Mucosa of stomach (tissue), 1 donor: ENCODE results near the gene LEKR1.

Experiments used
- H3K27me3 ChIP-seq: one replicate; pipeline ENCODE4 v1.7.0; 2013; ENCODE audit warnings: mild to moderate bottlenecking, low read length; ENCODE audit not compliant: control insufficient read depth, insufficient read depth
- H3K36me3 ChIP-seq: one replicate; pipeline ENCODE4 v1.7.0; 2013; ENCODE audit warnings: low read length; ENCODE audit not compliant: control insufficient read depth, insufficient read depth
- H3K4me1 ChIP-seq: one replicate; pipeline ENCODE4 v1.7.0; 2013; ENCODE audit warnings: mild to moderate bottlenecking, low read length; ENCODE audit not compliant: control insufficient read depth, insufficient read depth
- H3K4me3 ChIP-seq: one replicate; pipeline ENCODE4 v1.7.0; 2013; ENCODE audit warnings: low read length
- H3K9ac ChIP-seq: one replicate; pipeline ENCODE4 v1.7.0; 2013; ENCODE audit warnings: mild to moderate bottlenecking, low read length, moderate library complexity
- H3K9me3 ChIP-seq: one replicate; pipeline ENCODE4 v1.7.0; 2013; ENCODE audit warnings: mild to moderate bottlenecking, low read length, moderate library complexity; ENCODE audit not compliant: control insufficient read depth
- donor health status: Pancreatic carcinoma.

Gene LEKR1

DNA sequence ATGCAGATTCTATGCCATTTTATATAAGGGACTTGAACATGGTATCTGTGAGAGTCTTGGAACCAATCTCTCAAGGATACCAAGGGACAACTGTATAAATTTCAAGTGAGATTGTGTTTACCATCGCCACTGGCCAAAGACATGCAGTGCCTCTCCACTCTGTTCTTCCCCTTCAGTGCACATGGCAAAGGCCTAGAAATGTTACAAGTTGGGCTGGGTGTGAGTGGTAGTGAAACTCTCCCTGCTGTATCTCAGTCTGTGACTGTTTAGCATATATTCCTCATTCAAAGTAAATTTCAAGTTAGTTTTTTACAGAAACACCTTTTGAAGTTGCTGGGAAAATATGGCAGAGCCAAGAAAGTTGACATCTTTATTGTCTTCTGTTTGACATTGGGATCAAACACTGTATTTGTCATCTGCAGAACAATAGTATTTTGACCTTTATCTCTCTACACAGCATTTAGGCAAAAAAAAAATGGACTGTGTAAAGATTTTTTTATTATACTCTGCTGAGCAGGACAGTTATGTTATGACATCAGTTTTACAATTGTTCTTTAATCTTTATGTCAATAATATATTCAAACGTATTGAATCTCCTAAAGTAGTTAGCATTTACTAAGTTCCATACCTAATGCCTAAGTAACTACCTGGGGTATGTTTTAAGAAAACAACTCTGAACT, 232.4 kb downstream of the LEKR1 start:
- no peaks in the 10 kb centered on the region for H3K36me3 ChIP-seq
- H3K4me3 ChIP-seq: no peak overlapping the region
- H3K27me3 ChIP-seq: no peaks in the 10 kb centered on the region
- H3K4me1 ChIP-seq: no peaks in the 10 kb centered on the region
- no peaks in the 10 kb centered on the region for H3K9me3 ChIP-seq
- H3K9ac ChIP-seq: no peak overlapping the region

DNA sequence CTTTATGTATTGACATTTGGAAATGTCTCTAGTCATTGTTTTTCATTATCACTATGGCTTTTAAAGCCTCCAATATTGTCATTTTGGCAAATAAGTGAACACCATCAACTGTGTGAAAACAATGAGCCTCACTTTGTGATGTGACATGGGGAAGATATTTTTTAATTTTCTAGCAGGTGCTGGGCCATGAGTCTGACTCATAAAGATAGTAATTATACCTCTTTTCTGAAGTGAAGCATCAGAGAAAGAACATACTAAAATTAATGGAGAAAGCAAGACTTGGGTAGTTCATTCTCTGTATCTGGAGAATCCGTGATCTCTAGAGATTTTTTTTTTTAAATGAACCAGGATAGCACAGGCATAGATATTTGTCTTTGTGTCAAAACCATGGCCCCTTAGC, 233.0 kb downstream of the LEKR1 start:
- H3K9ac ChIP-seq: no peak overlapping the region
- no peaks in the 10 kb centered on the region for H3K9me3 ChIP-seq
- H3K4me3 ChIP-seq: no peak overlapping the region
- H3K36me3 ChIP-seq: no peaks in the 10 kb centered on the region
- no peaks in the 10 kb centered on the region for H3K27me3 ChIP-seq
- H3K4me1 ChIP-seq: peaks cover 2% of the 10 kb centered on the region

DNA sequence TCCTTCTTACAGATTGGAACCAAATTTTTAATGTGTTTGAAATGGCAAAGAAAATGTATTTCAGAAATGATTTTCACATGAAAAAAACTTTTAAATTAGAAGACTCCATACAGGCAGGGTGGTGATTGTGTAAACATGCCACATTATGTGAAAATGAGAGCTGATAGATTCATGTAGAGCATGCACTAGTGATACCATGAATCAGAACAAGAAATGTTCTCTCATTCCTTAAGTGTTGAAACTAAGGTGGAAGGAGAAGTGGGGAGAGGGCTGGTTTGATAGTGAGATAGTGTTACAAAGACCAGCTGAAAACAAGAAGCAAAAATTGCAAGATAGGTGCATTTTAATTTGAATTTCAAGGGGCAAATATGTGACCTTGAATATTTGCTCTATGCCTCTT, 233.5 kb downstream of the LEKR1 start:
- H3K27me3 ChIP-seq: no peaks in the 10 kb centered on the region
- no peak overlapping the region for H3K9ac ChIP-seq
- H3K4me1 ChIP-seq: peaks cover 5% of the 10 kb centered on the region
- H3K4me3 ChIP-seq: no peak overlapping the region
- H3K36me3 ChIP-seq: no peaks in the 10 kb centered on the region
- no peaks in the 10 kb centered on the region for H3K9me3 ChIP-seq

DNA sequence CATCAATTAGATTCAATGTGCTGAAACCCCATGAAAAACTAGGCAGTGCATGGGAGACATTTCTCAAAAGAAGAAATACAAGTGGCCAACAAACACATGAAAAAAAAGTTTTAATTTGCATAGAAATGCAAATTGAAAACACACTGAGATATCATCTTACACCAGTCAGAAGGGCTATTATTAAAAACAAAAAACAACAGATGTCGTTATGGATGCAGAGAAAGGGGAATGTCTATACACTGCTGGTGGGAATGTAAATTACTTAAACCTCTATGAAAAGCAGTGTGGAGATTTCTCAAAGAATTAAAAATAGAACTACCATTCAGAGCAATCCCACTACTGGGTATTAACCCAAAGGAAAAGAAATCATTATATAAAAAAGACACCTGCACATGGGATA, 235.1 kb downstream of the LEKR1 start:
- no peak overlapping the region for H3K4me3 ChIP-seq
- peaks cover 5% of the 10 kb centered on the region for H3K4me1 ChIP-seq
- no peaks in the 10 kb centered on the region for H3K27me3 ChIP-seq
- H3K9ac ChIP-seq: no peak overlapping the region
- H3K9me3 ChIP-seq: no peaks in the 10 kb centered on the region
- H3K36me3 ChIP-seq: no peaks in the 10 kb centered on the region

DNA sequence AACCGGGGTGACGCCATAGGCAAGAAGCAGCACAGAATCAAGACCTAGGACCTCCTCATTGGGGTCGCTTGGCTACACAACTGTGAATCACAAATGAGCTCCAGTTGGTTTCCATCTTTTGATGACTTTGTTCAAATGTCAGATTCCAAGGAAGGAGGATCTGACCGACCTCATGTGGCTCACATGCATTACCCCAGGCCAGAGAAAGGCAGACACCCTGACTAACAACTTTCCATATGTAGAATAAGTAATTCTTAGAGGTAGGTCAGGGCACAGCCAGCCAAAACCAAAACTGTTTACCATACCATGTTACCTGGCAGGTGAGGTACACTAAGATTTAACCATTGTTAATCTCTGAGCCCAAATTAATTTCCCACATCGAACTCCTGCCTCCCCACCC, 237.3 kb downstream of the LEKR1 start:
- H3K36me3 ChIP-seq: no peaks in the 10 kb centered on the region
- no peak overlapping the region for H3K4me3 ChIP-seq
- no peaks in the 10 kb centered on the region for H3K27me3 ChIP-seq
- H3K4me1 ChIP-seq: peaks cover 5% of the 10 kb centered on the region
- no peaks in the 10 kb centered on the region for H3K9me3 ChIP-seq
- H3K9ac ChIP-seq: no peak overlapping the region

DNA sequence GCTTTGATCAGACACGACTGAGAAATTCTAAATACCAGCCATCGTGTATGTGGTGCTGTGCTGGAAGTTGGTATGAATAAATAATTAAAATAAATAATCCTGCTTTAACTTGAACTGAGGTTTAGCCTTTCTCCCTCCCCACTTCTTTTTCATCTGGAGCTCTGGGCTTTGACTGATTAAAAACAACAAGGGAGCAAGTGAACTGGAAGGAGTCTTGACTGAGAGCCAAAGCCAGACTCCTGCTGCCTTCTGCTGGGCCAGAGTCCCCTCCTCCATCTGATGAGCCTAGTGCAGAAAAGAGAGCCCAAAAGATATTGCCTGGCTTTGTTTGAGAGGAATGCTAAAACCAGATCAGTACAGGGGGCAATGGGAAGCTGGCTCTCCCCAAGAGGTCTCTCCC, 237.8 kb downstream of the LEKR1 start:
- H3K4me1 ChIP-seq: peaks cover 5% of the 10 kb centered on the region
- H3K9me3 ChIP-seq: no peaks in the 10 kb centered on the region
- H3K27me3 ChIP-seq: no peaks in the 10 kb centered on the region
- H3K36me3 ChIP-seq: no peaks in the 10 kb centered on the region
- no peak overlapping the region for H3K4me3 ChIP-seq
- no peak overlapping the region for H3K9ac ChIP-seq

DNA sequence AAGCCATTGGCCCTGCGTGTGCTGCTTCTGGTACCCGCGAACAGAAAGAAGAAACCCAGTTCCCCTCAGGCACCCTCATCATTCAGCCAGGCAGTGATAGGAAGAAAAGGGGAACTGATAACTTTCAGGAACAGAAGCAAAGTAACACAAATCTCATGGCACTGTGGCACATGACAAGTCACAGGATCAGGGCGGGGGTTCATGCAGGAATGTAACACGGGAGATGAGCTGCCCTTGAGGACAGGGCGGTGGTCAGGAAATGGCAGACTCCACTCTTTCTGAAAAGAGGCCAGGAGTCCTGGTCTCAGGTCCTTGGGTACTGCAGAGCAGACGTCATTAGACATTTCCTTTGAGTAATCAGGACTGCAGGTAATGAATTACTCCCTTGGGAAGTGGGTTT, 238.2 kb downstream of the LEKR1 start:
- Histone ChIP-seq H3K4me3 (no peak overlapping the region), H3K36me3 (no peaks in the 10 kb centered on the region), H3K27me3 (no peaks in the 10 kb centered on the region), H3K4me1 (peaks cover 5% of the 10 kb centered on the region), H3K9ac (no peak overlapping the region), H3K9me3 (no peaks in the 10 kb centered on the region)

DNA sequence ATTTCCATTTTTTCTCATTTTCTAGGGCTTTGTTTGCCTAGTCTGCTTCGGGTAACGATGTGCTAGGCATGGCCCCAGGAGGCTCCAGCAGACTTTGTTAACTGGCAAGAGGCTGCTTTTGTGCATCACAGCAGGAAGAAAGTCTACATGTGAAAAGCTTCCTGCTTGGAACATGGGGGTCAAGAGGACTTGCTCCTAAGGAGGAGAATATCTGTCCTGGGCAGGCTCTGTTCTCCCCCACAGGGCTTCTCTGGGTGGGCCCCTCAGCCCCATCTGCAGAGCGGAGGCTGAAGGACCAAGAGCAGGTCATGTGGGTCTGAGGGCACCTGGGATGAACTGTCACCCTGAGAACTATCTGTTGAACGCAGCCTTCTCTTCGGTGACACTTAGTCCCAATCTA, 239.0 kb downstream of the LEKR1 start:
- H3K27me3 ChIP-seq: no peaks in the 10 kb centered on the region
- no peak overlapping the region for H3K4me3 ChIP-seq
- no peaks in the 10 kb centered on the region for H3K36me3 ChIP-seq
- peaks cover 5% of the 10 kb centered on the region for H3K4me1 ChIP-seq
- H3K9ac ChIP-seq: no peak overlapping the region
- no peaks in the 10 kb centered on the region for H3K9me3 ChIP-seq

DNA sequence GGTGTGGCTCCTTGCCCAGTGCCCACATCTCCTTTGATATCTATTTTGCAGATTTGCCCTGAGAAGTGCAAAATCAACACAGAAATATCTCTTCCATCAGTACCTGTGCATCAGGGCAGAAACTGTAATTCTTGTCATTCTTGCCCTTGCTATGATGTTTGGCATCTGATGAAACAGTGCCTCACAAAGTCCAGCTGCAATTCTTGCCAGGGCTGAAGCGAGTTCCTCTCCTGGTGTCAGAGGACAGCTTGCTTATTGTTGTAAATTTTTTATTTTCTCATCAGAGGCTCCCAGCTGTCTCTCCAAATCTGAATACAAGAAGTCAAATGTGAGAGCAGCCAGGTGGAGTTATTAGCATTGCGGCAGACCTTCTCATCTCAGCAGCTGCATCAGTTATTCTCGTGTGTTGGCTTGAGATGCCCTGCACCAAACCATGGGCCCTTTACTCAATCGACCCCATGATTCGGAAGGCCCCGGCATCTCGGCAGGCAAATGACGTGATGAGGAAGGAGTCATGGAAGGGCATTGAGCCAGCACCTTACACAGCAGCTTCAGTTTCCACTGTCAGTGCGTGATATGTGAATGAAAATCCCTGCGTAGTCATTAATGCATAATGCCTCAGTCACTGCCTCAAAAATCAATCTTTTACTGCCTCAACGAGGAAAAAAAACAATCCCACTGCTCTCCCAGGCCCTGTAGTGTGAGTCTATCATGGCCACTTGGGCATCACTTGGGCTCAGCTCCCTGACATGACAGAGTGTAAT, 240.4 kb downstream of the LEKR1 start:
- no peaks in the 10 kb centered on the region for H3K27me3 ChIP-seq
- no peaks in the 10 kb centered on the region for H3K36me3 ChIP-seq
- no peak overlapping the region for H3K4me3 ChIP-seq
- no peak overlapping the region for H3K9ac ChIP-seq
- H3K4me1 ChIP-seq: peaks cover 5% of the 10 kb centered on the region
- H3K9me3 ChIP-seq: no peaks in the 10 kb centered on the region

DNA sequence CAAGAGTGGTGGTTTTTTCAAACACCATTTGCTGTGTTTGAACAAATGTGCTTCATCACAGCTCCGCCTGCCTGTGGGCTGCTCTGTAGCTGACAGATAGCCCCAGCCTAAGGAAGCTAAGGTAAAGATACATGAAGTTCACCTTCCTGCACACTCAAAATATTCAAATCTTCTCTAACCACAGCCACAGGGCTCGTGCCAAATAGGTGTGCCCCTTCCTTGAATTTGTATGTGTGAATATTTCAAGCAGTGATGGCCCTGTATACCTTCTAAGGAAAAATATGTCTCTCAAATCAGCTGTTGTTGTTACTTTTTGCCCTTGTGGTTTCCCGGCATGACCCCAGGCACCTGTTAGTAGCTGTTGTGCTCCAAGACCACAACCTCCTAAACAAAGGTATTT, 241.0 kb downstream of the LEKR1 start:
- H3K36me3 ChIP-seq: no peaks in the 10 kb centered on the region
- H3K4me1 ChIP-seq: peaks cover 5% of the 10 kb centered on the region
- H3K9ac ChIP-seq: no peak overlapping the region
- no peak overlapping the region for H3K4me3 ChIP-seq
- no peaks in the 10 kb centered on the region for H3K9me3 ChIP-seq
- H3K27me3 ChIP-seq: no peaks in the 10 kb centered on the region

DNA sequence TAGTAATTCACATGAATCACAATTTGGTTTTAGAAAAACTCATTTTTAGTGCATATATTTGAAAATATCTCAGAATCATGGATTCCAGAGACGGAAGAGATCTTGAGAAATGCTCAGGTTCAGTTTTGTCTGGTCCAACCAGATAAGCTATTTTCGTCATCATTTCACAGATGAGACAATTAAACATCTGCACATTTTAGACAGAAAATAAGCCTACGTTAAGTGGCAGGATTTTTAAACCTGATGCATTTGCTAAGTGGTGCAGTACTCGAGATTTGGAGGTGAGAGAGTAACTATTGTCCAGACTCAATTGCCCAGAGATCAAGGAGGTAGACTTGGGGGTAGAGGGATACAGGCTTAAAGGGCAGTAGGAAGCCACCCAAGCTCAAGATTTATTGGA, 243.3 kb downstream of the LEKR1 start:
- H3K9ac ChIP-seq: no peak overlapping the region

DNA sequence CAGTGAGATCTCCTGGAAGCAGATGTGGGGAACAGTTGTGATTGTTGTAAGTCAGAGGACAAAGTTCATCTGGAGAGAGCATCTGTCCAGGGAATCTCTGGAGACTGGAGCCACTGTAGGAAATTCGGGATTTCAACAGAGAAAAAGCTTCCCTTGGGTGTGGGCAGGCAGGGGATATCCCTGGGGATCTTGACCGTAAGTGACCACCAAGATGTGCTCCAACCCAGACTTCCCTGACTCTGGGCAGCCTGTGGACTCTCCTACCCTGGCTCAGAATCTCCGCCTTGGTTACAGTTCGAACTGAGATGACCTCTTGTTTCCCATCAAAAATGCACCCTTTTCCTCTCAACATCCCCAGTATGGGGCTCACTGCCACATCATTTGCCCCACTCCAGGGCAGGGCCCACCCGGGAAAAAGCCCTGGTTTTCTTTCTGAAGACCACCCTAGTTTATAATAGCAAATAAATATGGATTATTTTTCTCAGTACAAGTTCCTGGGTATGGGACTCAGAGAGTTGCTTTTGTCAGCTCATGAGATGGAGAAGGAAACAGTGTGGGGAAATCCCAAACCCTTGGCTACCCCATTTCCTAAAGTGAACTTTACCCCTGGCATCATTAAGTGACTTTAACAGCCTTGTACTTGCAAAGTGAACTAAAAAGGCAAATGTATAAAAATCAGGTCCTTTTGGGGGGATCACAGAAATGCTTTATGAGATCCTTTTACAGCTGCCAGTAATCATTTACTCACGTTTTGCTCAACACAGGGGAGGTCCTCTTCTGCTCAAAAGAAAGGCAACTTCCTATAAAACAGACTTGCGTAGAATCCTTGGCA, 243.9 kb downstream of the LEKR1 start:
- Histone ChIP-seq H3K4me3 (no peak overlapping the region), H3K27me3 (no peaks in the 10 kb centered on the region), H3K9me3 (no peaks in the 10 kb centered on the region), H3K36me3 (no peaks in the 10 kb centered on the region), H3K9ac (no peak overlapping the region), H3K4me1 (no peaks in the 10 kb centered on the region)

More for the DNA sequence above, 243.3 kb downstream of the LEKR1 start:
- H3K9me3 ChIP-seq: no peaks in the 10 kb centered on the region
- H3K4me3 ChIP-seq: no peak overlapping the region
- no peaks in the 10 kb centered on the region for H3K4me1 ChIP-seq
- no peaks in the 10 kb centered on the region for H3K27me3 ChIP-seq
- no peaks in the 10 kb centered on the region for H3K36me3 ChIP-seq
